Bronchial epithelial cell (primary cell): Measurements from ENCODE around the gene OR2H1. TPM values are rescaled to one million over a fixed set of nuclear protein-coding genes. Genes with fewer than 3 reads are reported as not detected.
"Not testable (repeated sequence)": the region's sequence is repeated elsewhere in the genome, so short reads cannot be mapped to it uniquely, and the experiment has no call there.

Source experiments
- DNase-seq: peaks from one replicate; pipeline ENCODE4 v3.0.0-alpha.2; 2010; ENCODE audit warnings: low read depth
- FAIRE-seq: peaks from 2 replicates; lab custom pipeline; 2011; peaks lifted over from hg19 to GRCh38; lab: Jason Lieb, UNC
- H3K27me3 ChIP-seq: 2 replicates; pipeline ENCODE4 v1.5.1; 2011; ENCODE audit warnings: low read length; ENCODE audit not compliant: control insufficient read depth, insufficient read depth
- H3K36me3 ChIP-seq: 2 replicates; pipeline ENCODE4 v1.5.1; 2011; ENCODE audit warnings: low read length; ENCODE audit not compliant: control insufficient read depth, insufficient read depth
- H3K4me3 ChIP-seq: 2 replicates; pipeline ENCODE4 v1.5.1; 2011; ENCODE audit warnings: mild to moderate bottlenecking, low read depth, low read length, control low read depth
- total RNA-seq: library from RNA; depleted of rRNA; stranded (reverse); fragments of >200 nt; gene quantifications from 2 replicates; pipeline ENCODE4 v1.2.1, GENCODE V29; 2014
- TF ChIP-seq, protein P1 (sequence below): IDR thresholded peaks from 2 replicates; pipeline ENCODE4 v1.5.1; 2011; ENCODE audit warnings: mild to moderate bottlenecking, moderate library complexity, low read length, control low read depth, inconsistent platforms; ENCODE audit not compliant: insufficient read depth, severe bottlenecking

OR2H1 gene
- total RNA-seq, 1 donor from 2014 or later, result not detected

DNA sequence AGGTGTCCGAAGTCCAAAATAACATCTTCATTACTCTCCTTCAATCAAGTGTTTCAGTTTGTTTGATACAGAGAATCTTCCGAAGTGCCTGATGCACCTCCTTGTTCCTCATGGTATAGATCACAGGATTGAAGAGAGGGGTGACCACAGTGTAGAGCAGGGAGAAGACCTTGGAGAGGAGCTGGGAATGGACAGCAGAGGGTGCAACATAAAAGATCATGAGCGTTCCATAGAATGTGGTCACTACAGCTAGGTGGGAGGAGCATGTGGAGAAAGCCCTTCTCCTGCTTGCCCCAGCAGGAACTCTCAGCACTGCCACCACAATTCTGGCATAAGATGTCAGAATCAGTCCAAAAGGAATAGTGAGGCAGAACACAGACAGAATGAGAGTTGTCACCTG lies 30.3 kb upstream of the OR2H1 start:
- Histone ChIP-seq H3K36me3 (no peaks in the 10 kb centered on the region), H3K27me3 (no peaks in the 10 kb centered on the region), H3K4me3 (no peak overlapping the region)
- FAIRE-seq (no peak), DNase-seq (no peak)
- TF ChIP-seq, protein P1, sequence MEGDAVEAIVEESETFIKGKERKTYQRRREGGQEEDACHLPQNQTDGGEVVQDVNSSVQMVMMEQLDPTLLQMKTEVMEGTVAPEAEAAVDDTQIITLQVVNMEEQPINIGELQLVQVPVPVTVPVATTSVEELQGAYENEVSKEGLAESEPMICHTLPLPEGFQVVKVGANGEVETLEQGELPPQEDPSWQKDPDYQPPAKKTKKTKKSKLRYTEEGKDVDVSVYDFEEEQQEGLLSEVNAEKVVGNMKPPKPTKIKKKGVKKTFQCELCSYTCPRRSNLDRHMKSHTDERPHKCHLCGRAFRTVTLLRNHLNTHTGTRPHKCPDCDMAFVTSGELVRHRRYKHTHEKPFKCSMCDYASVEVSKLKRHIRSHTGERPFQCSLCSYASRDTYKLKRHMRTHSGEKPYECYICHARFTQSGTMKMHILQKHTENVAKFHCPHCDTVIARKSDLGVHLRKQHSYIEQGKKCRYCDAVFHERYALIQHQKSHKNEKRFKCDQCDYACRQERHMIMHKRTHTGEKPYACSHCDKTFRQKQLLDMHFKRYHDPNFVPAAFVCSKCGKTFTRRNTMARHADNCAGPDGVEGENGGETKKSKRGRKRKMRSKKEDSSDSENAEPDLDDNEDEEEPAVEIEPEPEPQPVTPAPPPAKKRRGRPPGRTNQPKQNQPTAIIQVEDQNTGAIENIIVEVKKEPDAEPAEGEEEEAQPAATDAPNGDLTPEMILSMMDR, result no peak

DNA sequence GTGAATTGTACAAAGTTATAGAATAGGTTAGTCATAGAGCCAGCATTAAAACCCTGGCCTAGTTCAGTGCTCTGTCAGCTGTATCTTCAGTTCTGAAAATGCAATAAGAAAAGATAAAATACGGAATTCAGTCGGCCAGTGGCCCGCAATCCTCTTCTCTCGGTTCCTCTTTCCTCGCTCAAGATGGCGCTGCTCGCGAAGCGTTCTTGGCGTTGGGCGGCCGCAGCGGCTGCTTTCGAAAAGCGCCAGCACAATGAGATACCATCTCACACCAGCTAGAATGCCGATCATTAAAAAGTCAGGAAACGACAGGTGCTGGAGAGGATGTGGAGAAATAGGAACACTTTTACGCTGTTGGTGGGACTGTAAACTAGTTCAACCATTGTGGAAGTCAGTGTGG lies 20.2 kb upstream of the OR2H1 start:
- FAIRE-seq, H3K4me3 ChIP-seq, DNase-seq, H3K36me3 ChIP-seq, H3K27me3 ChIP-seq: not testable (repeated sequence)

DNA sequence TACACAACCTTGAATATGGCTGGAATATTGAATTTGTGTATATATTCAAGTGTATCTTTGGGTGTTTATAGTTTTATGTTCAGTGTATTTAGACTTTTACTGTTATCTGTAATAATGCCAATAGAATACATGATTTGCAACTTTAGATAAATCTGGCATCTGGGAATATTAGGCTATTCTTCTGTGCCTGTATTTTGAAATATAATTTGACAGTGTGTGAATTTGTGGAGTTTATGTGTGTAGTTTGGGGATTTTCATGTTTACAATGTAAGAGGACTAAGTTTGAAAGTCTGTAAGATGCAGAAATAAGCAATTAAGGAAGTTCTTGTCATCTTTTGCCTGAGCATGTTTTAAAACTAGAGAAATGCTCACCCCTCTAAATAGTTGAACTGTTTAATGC lies 17.9 kb upstream of the OR2H1 start, which contains the start of gene OR10C1:
OR10C1 (plus strand) TSS at position 301 of the 400 bp plus-strand sequence. CDS start 710 bp downstream, outside the sequence.
- no peaks in the 10 kb centered on the region for H3K27me3 ChIP-seq
- no peaks in the 10 kb centered on the region for H3K36me3 ChIP-seq
- TF ChIP-seq, protein P1, result no peak
- DNase-seq (no peak), FAIRE-seq (no peak)
- H3K4me3 ChIP-seq, result no peak within 1 kb of the TSS

DNA sequence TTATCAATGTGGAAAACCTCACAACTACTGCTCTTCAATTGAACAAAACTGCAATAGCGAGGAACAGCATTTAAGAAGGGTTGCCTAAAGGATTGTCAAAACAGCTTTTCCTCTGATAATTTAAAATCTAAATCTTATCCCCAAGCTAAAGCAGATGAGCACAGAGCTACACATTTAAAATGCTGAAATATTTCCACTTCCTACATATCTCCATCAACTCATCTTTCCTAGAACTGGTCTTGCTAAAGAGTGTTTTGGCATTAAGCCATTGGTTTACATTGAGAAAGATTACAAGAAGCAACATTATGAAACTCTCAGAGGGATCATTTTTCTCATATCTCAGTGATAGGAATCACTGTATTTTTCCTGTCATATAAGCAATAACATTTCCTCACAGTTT lies 14.2 kb upstream of the OR2H1 start:
- FAIRE-seq, result no peak
- TF ChIP-seq, protein P1, result no peak
- no peaks in the 10 kb centered on the region for H3K36me3 ChIP-seq
- no peaks in the 10 kb centered on the region for H3K27me3 ChIP-seq
- H3K4me3 ChIP-seq, result no peak overlapping the region
- peak; percentile 3 for DNase-seq

DNA sequence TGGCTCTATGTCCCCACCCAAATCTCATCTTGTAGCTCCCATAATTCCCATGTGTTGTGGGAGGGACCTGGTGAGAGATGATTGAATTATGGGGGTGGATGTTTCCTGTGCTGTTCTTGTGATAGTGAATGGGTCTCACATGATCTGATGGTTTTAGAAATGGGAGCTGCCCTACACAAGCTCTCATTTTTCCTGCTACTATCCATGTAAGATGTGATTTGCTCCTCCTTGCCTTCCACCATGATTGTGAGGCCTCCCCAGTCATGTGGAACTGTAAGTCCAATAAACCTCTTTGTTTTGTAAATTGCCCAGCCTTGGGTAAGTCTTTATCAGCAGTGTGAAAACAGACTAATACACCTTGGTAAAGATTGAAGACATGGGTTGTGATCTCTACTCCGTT lies 12.9 kb upstream of the OR2H1 start:
- H3K36me3 ChIP-seq, FAIRE-seq, DNase-seq, H3K4me3 ChIP-seq, H3K27me3 ChIP-seq: not testable (repeated sequence)

DNA sequence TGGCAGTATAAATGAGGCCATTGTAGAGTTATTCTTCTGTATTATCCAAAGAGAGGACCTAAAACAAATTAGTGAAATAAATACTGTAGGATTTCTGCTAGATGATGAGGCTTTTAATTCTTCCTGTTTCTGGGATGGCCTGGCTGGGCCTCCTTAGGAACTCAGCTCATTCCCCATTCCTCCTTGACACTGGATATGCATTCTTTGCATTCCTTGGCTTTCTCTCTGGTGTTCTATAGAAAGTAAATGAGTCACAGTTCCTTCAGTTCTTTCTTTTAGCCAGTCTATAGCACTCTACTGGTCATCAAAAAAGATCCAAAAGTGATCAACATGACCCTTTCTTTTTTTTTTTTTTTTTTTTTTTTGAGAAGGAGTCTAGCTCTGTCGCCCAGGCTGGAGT lies 9.3 kb upstream of the OR2H1 start:
- DNase-seq (peak; percentile 62), FAIRE-seq (no peak)

More for the DNA sequence above, 9.3 kb upstream of the OR2H1 start:
- no peaks in the 10 kb centered on the region for H3K36me3 ChIP-seq
- no peaks in the 10 kb centered on the region for H3K27me3 ChIP-seq
- H3K4me3 ChIP-seq, result no peak overlapping the region
- TF ChIP-seq, protein P1, result no peak
